Peyer's patch (tissue), 4 donors: ENCODE data around the gene PGBD5. TPM values are rescaled to one million over a fixed set of nuclear protein-coding genes. Genes with fewer than 3 reads are reported as not detected.

Experiments
- DNase-seq, 3 donors: peaks; one replicate each; pipeline ENCODE4 v3.0.0-alpha.2; 2017 to 2019
- H3K27ac ChIP-seq, 4 donors: fragments of 200-600 bp; sonication (generic); one replicate each; pipeline ENCODE4 v1.5.1; 2016 to 2019
- H3K27me3 ChIP-seq, 2 donors: fragments of 200-600 bp; sonication (generic); one replicate each; pipeline ENCODE4 v1.5.1; 2019
- H3K36me3 ChIP-seq, 3 donors: fragments of 200-600 bp; sonication (generic); one replicate each; pipeline ENCODE4 v1.5.1; 2016 to 2019
- H3K4me1 ChIP-seq, 4 donors: fragments of 200-600 bp; sonication (generic); one replicate each; pipeline ENCODE4 v1.5.1; 2016 to 2019
- H3K4me3 ChIP-seq, 4 donors: fragments of 200-600 bp; sonication (generic); 1 replicate in 3 of 4; 2 replicates in 1 of 4; pipeline ENCODE4 v1.5.1; 2016 to 2019; ENCODE audit warnings: mild to moderate bottlenecking in 1 of 4
- H3K9me3 ChIP-seq, 4 donors: fragments of 200-600 bp; sonication (generic); one replicate each; pipeline ENCODE4 v1.5.1; 2016 to 2019; ENCODE audit warnings: mild to moderate bottlenecking in 1 of 4
- CTCF ChIP-seq, 6 experiments: fragments of 450-650 bp in 4 of 6; fragments of 200-600 bp in 2 of 6; sonication (generic) in 1 of 6; IDR thresholded peaks; one replicate each; pipeline ENCODE4 v1.5.1; 2017 to 2019; ENCODE audit warnings: antibody characterized with exemption in 6 of 6, mild to moderate bottlenecking in 3 of 6, moderate library complexity in 1 of 6
- POLR2A ChIP-seq, 2 donors: fragments of 450-650 bp; IDR thresholded peaks; one replicate each; pipeline ENCODE4 v1.5.1; 2017; ENCODE audit warnings: antibody characterized with exemption in 2 of 2, mild to moderate bottlenecking in 2 of 2, moderate library complexity in 2 of 2
- total RNA-seq, 4 donors: library from RNA; depleted of rRNA; stranded (reverse); fragments of >200 nt; gene quantifications; one replicate each; pipeline ENCODE4 v1.1.0, GENCODE V29; 2016

Gene PGBD5
- total RNA-seq, 4 donors from 2014 or later = under 0.01 to 4.1 (median 0.21) TPM

GRCh38 chr1:230387296-230387695 is 38.8 kb downstream of the PGBD5 start:
- no peak for DNase-seq
- no peak for TF ChIP-seq POLR2A (IDR thresholded peaks at IDR 0.05)
- no peak for TF ChIP-seq CTCF (IDR thresholded peaks at IDR 0.05)
- Histone ChIP-seq H3K9me3 (no peaks in the 10 kb centered on the region), H3K36me3 (no peaks in the 10 kb centered on the region), H3K4me1 (no peaks in the 10 kb centered on the region), H3K27ac (no peak overlapping the region), H3K4me3 (no peak overlapping the region), H3K27me3 (no peaks in the 10 kb centered on the region)

GRCh38 chr1:230386637-230387262 is 39.4 kb downstream of the PGBD5 start:
- H3K27me3 ChIP-seq = no peaks in the 10 kb centered on the region
- H3K4me3 ChIP-seq = no peak overlapping the region
- DNase-seq = no peak
- no peaks in the 10 kb centered on the region for H3K9me3 ChIP-seq
- no peaks in the 10 kb centered on the region for H3K4me1 ChIP-seq
- no peak overlapping the region for H3K27ac ChIP-seq
- TF ChIP-seq CTCF (IDR thresholded peaks at IDR 0.05) (no peak), POLR2A (IDR thresholded peaks at IDR 0.05) (no peak)
- H3K36me3 ChIP-seq = no peaks in the 10 kb centered on the region

DNA sequence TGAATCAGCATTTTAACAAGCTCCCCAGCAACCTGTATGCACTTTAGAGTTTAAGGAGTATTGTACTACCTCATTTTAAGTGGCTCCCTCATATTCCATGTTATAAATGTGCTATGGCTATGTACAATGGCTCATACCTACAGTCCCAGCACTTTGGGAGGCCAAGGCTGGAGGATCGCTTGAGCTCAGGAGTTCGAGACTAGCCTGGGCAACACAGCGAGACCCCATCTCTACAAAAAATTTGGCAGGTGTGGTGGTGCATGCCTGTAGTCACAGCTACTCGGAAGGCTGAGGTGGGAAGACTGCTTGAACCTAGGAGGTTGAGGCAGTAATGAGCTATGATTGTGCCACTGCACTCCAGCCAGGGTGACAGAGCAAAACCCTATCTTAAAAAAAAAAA is 40.2 kb downstream of the PGBD5 start:
- H3K9me3 ChIP-seq = no peaks in the 10 kb centered on the region
- H3K4me1 ChIP-seq = no peaks in the 10 kb centered on the region
- TF ChIP-seq POLR2A (IDR thresholded peaks at IDR 0.05) = no peak
- no peak for TF ChIP-seq CTCF (IDR thresholded peaks at IDR 0.05)
- H3K36me3 ChIP-seq = no peaks in the 10 kb centered on the region
- DNase-seq = no peak
- no peak overlapping the region for H3K27ac ChIP-seq
- no peak overlapping the region for H3K4me3 ChIP-seq
- H3K27me3 ChIP-seq = no peaks in the 10 kb centered on the region

DNA sequence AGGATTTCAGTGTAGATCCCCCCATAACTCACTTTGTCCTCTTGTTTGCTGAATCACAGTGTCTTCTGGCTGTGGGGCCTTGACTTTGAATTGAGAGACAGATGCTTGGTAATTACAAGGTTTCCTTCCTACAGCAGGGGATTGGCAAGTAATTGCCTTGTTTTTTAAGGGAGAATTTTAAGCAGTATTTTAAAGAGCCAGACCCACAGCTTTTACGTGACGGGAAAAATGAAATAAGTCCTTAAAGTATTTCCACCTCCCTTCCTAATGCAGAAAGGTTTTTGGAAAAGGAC is 41.0 kb downstream of the PGBD5 start:
- Histone ChIP-seq H3K9me3 (no peaks in the 10 kb centered on the region), H3K36me3 (no peaks in the 10 kb centered on the region), H3K4me1 (no peaks in the 10 kb centered on the region), H3K4me3 (no peak overlapping the region), H3K27ac (no peak overlapping the region), H3K27me3 (no peaks in the 10 kb centered on the region)
- DNase-seq = no peak
- no peak for TF ChIP-seq CTCF (IDR thresholded peaks at IDR 0.05)
- no peak for TF ChIP-seq POLR2A (IDR thresholded peaks at IDR 0.05)

- TF ChIP-seq POLR2A (IDR thresholded peaks at IDR 0.05) (no peak), CTCF (IDR thresholded peaks at IDR 0.05) (no peak)
- H3K36me3 ChIP-seq = no peaks in the 10 kb centered on the region
- no peak overlapping the region for H3K4me3 ChIP-seq
- H3K27me3 ChIP-seq = no peaks in the 10 kb centered on the region
- no peak overlapping the region for H3K27ac ChIP-seq
- DNase-seq = no peak
- H3K9me3 ChIP-seq = peaks cover 0 to 4% (median under 1%) of the 10 kb centered on the region in 4 donors
- H3K4me1 ChIP-seq = no peaks in the 10 kb centered on the region
Measured at GRCh38 chr1:230384380-230385157, 41.6 kb downstream of the PGBD5 start.
